Spleen (tissue), 7 donors: ENCODE measurements around the gene FBXW5.

ENCODE experiments used
- POLR2A ChIP-seq, 3 donors: fragments of 450-650 bp; IDR thresholded peaks; one replicate each; pipeline ENCODE4 v1.5.1; 2017; ENCODE audit warnings: antibody characterized with exemption in 3 of 3, mild to moderate bottlenecking in 1 of 3
- POLR2AphosphoS5 ChIP-seq, 3 donors: sonication (generic); formaldehyde crosslinking; IDR thresholded peaks; one replicate each; pipeline ENCODE4 v1.5.1; 2017; ENCODE audit warnings: antibody characterized with exemption in 3 of 3
- TF ChIP-seq, protein P1 (sequence below), 11 experiments: fragments of 200-600 bp in 7 of 11; fragments of 450-650 bp in 4 of 11; sonication (generic) in 4 of 11; IDR thresholded peaks in 8 of 11; conservative IDR thresholded peaks in 3 of 11; 1 replicate in 7 of 11; 2 replicates in 4 of 11; pipeline versions ENCODE4 v1.4.0 to v1.8.0; 2016 to 2021; ENCODE audit warnings: antibody characterized with exemption in 11 of 11, inconsistent platforms in 4 of 11, mild to moderate bottlenecking in 1 of 11
- donor health status: DM: no; HTN: no; CAD: no; lungs with moderate emphysema.
- donor health status: DM: no; HTN: no; CAD: no.
- donor health status: DM: no; HTN: no; CAD: no.

DNA sequence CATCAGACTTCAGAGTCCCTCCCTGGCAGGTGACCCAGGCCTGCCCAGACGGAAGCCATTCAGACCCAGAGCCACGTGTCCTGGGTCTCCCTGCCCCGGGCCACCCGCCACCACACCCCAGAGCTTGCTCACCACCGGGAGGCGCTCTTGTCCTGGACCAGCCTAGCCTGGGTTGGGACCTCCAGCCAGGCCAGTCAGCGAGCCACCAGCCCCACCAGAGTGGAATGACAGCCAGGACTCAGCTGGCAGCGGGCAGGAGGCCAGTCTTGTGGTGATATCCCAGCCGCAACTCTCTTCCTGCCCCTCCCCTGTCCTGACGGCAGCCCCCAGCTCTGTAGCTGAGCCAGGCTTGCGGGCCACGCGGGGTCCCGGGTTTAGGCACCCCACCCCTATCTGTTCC, 31.1 kb upstream of the FBXW5 start:
- TF ChIP-seq POLR2AphosphoS5 (IDR thresholded peaks at IDR 0.05) (peak in 2 of 3 donors; percentile 48 to 67), POLR2A (IDR thresholded peaks at IDR 0.05) (no peak)
- TF ChIP-seq, protein P1, sequence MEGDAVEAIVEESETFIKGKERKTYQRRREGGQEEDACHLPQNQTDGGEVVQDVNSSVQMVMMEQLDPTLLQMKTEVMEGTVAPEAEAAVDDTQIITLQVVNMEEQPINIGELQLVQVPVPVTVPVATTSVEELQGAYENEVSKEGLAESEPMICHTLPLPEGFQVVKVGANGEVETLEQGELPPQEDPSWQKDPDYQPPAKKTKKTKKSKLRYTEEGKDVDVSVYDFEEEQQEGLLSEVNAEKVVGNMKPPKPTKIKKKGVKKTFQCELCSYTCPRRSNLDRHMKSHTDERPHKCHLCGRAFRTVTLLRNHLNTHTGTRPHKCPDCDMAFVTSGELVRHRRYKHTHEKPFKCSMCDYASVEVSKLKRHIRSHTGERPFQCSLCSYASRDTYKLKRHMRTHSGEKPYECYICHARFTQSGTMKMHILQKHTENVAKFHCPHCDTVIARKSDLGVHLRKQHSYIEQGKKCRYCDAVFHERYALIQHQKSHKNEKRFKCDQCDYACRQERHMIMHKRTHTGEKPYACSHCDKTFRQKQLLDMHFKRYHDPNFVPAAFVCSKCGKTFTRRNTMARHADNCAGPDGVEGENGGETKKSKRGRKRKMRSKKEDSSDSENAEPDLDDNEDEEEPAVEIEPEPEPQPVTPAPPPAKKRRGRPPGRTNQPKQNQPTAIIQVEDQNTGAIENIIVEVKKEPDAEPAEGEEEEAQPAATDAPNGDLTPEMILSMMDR (IDR thresholded peaks at IDR 0.05 in 8 of 11, conservative IDR thresholded peaks at IDR 0.05 in 3 of 11), result peak in 10 of 11 experiments; percentile 14 to 61 (median 40)
